ENCODE data around the gene FGFR1OP2.
A peak's percentile ranks its signal among the peaks of the same experiment; 100 is the strongest.
"Not testable (repeated sequence)": the region's sequence is repeated elsewhere in the genome, so short reads cannot be mapped to it uniquely, and the experiment has no call there.

The FGFR1OP2 gene

GRCh38 chr12:26937863-26938700 is at the start of gene FGFR1OP2, which contains the start of gene INTS13:
Gene FGFR1OP2, plus strand, starts transcription at chr12:26938470. Its CDS starts 15,689 bp downstream, at chr12:26954159.
Gene INTS13, minus strand, starts transcription at chr12:26937981. Its CDS starts 1,178 bp downstream, at chr12:26936803.
- peak within 1 kb of the TSS; percentile 96 for H3K27ac Mint-ChIP-seq
- H3K36me3 Mint-ChIP-seq, result peaks cover 4% of the 10 kb centered on the region
- H3K4me3 Mint-ChIP-seq, result peak within 1 kb of the TSS; percentile 98
- H3K4me1 Mint-ChIP-seq, result peaks cover 40% of the 10 kb centered on the region
- peak; percentile 90 for ATAC-seq (ENCODE audit: low read depth)
- H3K9me3 Mint-ChIP-seq, result no peaks in the 10 kb centered on the region
- peak; percentile 91 to 92 for DNase-seq (ENCODE audit: low spot score in 2 of 2)
- H3K27me3 Mint-ChIP-seq, result no peaks in the 10 kb centered on the region

GRCh38 chr12:26890784-26891183 is 47.5 kb upstream of the FGFR1OP2 start:
- H3K27me3 Mint-ChIP-seq, result no peaks in the 10 kb centered on the region
- no peaks in the 10 kb centered on the region for H3K4me1 Mint-ChIP-seq
- H3K4me3 Mint-ChIP-seq, result no peak overlapping the region
- H3K36me3 Mint-ChIP-seq, result no peaks in the 10 kb centered on the region
- no peaks in the 10 kb centered on the region for H3K9me3 Mint-ChIP-seq
- ATAC-seq (ENCODE audit: low read depth), result no peak
- H3K27ac Mint-ChIP-seq, result no peak overlapping the region
- no peak for DNase-seq (ENCODE audit: low spot score in 2 of 2)

- Mint-ChIP-seq H3K4me3 (no peak overlapping the region), H3K9me3 (no peaks in the 10 kb centered on the region), H3K27ac (no peak overlapping the region), H3K4me1 (no peaks in the 10 kb centered on the region), H3K27me3 (no peaks in the 10 kb centered on the region), H3K36me3 (no peaks in the 10 kb centered on the region)
- DNase-seq (ENCODE audit: low spot score in 2 of 2) (no peak), ATAC-seq (ENCODE audit: low read depth) (no peak)
Measured at GRCh38 chr12:26891704-26892103, 46.6 kb upstream of the FGFR1OP2 start.

- H3K9me3 Mint-ChIP-seq, result no peaks in the 10 kb centered on the region
- no peak overlapping the region for H3K4me3 Mint-ChIP-seq
- no peak for DNase-seq (ENCODE audit: low spot score in 2 of 2)
- peaks cover 11% of the 10 kb centered on the region for H3K36me3 Mint-ChIP-seq
- H3K27me3 Mint-ChIP-seq, result no peaks in the 10 kb centered on the region
- H3K4me1 Mint-ChIP-seq, result no peaks in the 10 kb centered on the region
- ATAC-seq (ENCODE audit: low read depth), result no peak
- H3K27ac Mint-ChIP-seq, result no peak overlapping the region
Measured at GRCh38 chr12:26895672-26896071, 42.6 kb upstream of the FGFR1OP2 start.

GRCh38 chr12:26896913-26897312 is 41.4 kb upstream of the FGFR1OP2 start:
- ATAC-seq (ENCODE audit: low read depth) (no peak), DNase-seq (ENCODE audit: low spot score in 2 of 2) (no peak)
- H3K27ac Mint-ChIP-seq, result no peak overlapping the region
- no peaks in the 10 kb centered on the region for H3K4me1 Mint-ChIP-seq
- no peak overlapping the region for H3K4me3 Mint-ChIP-seq
- H3K27me3 Mint-ChIP-seq, result no peaks in the 10 kb centered on the region
- peaks cover 20% of the 10 kb centered on the region for H3K36me3 Mint-ChIP-seq
- H3K9me3 Mint-ChIP-seq, result peaks cover under 1% of the 10 kb centered on the region

- not testable (repeated sequence) for H3K27me3 Mint-ChIP-seq; H3K4me3 Mint-ChIP-seq; H3K9me3 Mint-ChIP-seq; ATAC-seq (ENCODE audit: low read depth); H3K4me1 Mint-ChIP-seq; DNase-seq (ENCODE audit: low spot score in 2 of 2); H3K27ac Mint-ChIP-seq
- peaks cover 49% of the 10 kb centered on the region for H3K36me3 Mint-ChIP-seq
Measured at GRCh38 chr12:26903396-26903795, 34.9 kb upstream of the FGFR1OP2 start.

- DNase-seq (ENCODE audit: low spot score in 2 of 2), result no peak
- Mint-ChIP-seq H3K9me3 (peaks cover 10% of the 10 kb centered on the region), H3K4me1 (peaks cover 2% of the 10 kb centered on the region), H3K27ac (no peak overlapping the region), H3K36me3 (peaks cover 41% of the 10 kb centered on the region), H3K4me3 (no peak overlapping the region), H3K27me3 (no peaks in the 10 kb centered on the region)
- no peak for ATAC-seq (ENCODE audit: low read depth)
Measured at GRCh38 chr12:26906024-26906423, 32.2 kb upstream of the FGFR1OP2 start.

- peaks cover 2% of the 10 kb centered on the region for H3K4me1 Mint-ChIP-seq
- H3K36me3 Mint-ChIP-seq, result peaks cover 38% of the 10 kb centered on the region
- H3K27me3 Mint-ChIP-seq, result no peaks in the 10 kb centered on the region
- H3K4me3 Mint-ChIP-seq, result no peak overlapping the region
- DNase-seq (ENCODE audit: low spot score in 2 of 2) (no peak), ATAC-seq (ENCODE audit: low read depth) (no peak)
- H3K27ac Mint-ChIP-seq, result no peak overlapping the region
- H3K9me3 Mint-ChIP-seq, result peaks cover 10% of the 10 kb centered on the region
Measured at GRCh38 chr12:26906704-26907103, 31.6 kb upstream of the FGFR1OP2 start.

GRCh38 chr12:26918321-26919215 is 19.7 kb upstream of the FGFR1OP2 start:
- H3K27ac Mint-ChIP-seq, result no peak overlapping the region
- ATAC-seq (ENCODE audit: low read depth) (no peak), DNase-seq (ENCODE audit: low spot score in 2 of 2) (no peak)
- H3K4me3 Mint-ChIP-seq, result no peak overlapping the region
- H3K27me3 Mint-ChIP-seq, result no peaks in the 10 kb centered on the region
- no peaks in the 10 kb centered on the region for H3K9me3 Mint-ChIP-seq
- H3K36me3 Mint-ChIP-seq, result peaks cover 24% of the 10 kb centered on the region
- H3K4me1 Mint-ChIP-seq, result no peaks in the 10 kb centered on the region

- Mint-ChIP-seq H3K4me1 (no peaks in the 10 kb centered on the region), H3K27ac (peak overlapping the region; percentile 1), H3K27me3 (no peaks in the 10 kb centered on the region), H3K36me3 (peaks cover 26% of the 10 kb centered on the region), H3K4me3 (no peak overlapping the region), H3K9me3 (no peaks in the 10 kb centered on the region)
- DNase-seq (ENCODE audit: low spot score in 2 of 2) (no peak), ATAC-seq (ENCODE audit: low read depth) (no peak)
Measured at GRCh38 chr12:26919216-26919555, 19.1 kb upstream of the FGFR1OP2 start.

- Mint-ChIP-seq H3K27ac (no peak overlapping the region), H3K4me3 (no peak overlapping the region), H3K4me1 (no peaks in the 10 kb centered on the region), H3K9me3 (no peaks in the 10 kb centered on the region), H3K36me3 (peaks cover 27% of the 10 kb centered on the region), H3K27me3 (no peaks in the 10 kb centered on the region)
- no peak for ATAC-seq (ENCODE audit: low read depth)
- no peak for DNase-seq (ENCODE audit: low spot score in 2 of 2)
Measured at GRCh38 chr12:26921886-26922285, 16.4 kb upstream of the FGFR1OP2 start.

GRCh38 chr12:26928661-26929060 is 9.6 kb upstream of the FGFR1OP2 start:
- H3K4me1 Mint-ChIP-seq, result peaks cover 22% of the 10 kb centered on the region
- H3K27ac Mint-ChIP-seq, result no peak overlapping the region
- H3K36me3 Mint-ChIP-seq, result peaks cover 19% of the 10 kb centered on the region
- no peak overlapping the region for H3K4me3 Mint-ChIP-seq
- ATAC-seq (ENCODE audit: low read depth) (no peak), DNase-seq (ENCODE audit: low spot score in 2 of 2) (no peak)
- H3K9me3 Mint-ChIP-seq, result no peaks in the 10 kb centered on the region
- H3K27me3 Mint-ChIP-seq, result no peaks in the 10 kb centered on the region

GRCh38 chr12:26929590-26929989 is 8.7 kb upstream of the FGFR1OP2 start:
- no peak overlapping the region for H3K4me3 Mint-ChIP-seq
- peak overlapping the region; percentile 2 for H3K27ac Mint-ChIP-seq
- H3K9me3 Mint-ChIP-seq, result no peaks in the 10 kb centered on the region
- no peak for ATAC-seq (ENCODE audit: low read depth)
- no peak for DNase-seq (ENCODE audit: low spot score in 2 of 2)
- peaks cover 17% of the 10 kb centered on the region for H3K36me3 Mint-ChIP-seq
- H3K4me1 Mint-ChIP-seq, result peaks cover 23% of the 10 kb centered on the region
- H3K27me3 Mint-ChIP-seq, result no peaks in the 10 kb centered on the region

GRCh38 chr12:26935636-26936378 is 2.5 kb upstream of the FGFR1OP2 start:
- DNase-seq (ENCODE audit: low spot score in 2 of 2) (no peak), ATAC-seq (ENCODE audit: low read depth) (no peak)
- Mint-ChIP-seq H3K4me1 (peaks cover 43% of the 10 kb centered on the region), H3K27ac (no peak overlapping the region), H3K36me3 (peaks cover 7% of the 10 kb centered on the region), H3K4me3 (no peak overlapping the region), H3K27me3 (no peaks in the 10 kb centered on the region), H3K9me3 (no peaks in the 10 kb centered on the region)

All from memory B cell (primary cell).